Fibroblast of skin of left quadriceps (primary cell): ENCODE measurements around the gene SUSD1.
"Not testable (repeated sequence)": the region's sequence is repeated elsewhere in the genome, so short reads cannot be mapped to it uniquely, and the experiment has no call there.

ENCODE experiments used
- DNase-seq, 2 experiments: peaks; one replicate each; pipeline ENCODE4 v3.0.0-alpha.2; 2013; ENCODE audit warnings: low read depth in 2 of 2

Gene SUSD1

GRCh38 chr9:112174965-112175795, at the start of gene SUSD1:
TSS of gene SUSD1 (minus strand) at chr9:112175297. CDS start at chr9:112175235, 62 bp downstream.
- no peak for DNase-seq

GRCh38 chr9:112224401-112225289, 49.5 kb upstream of the SUSD1 start:
- no peak for DNase-seq

GRCh38 chr9:112218908-112219307, 43.8 kb upstream of the SUSD1 start:
- DNase-seq = no peak

- no peak for DNase-seq
These were observed 37.8 kb upstream of the SUSD1 start for GRCh38 chr9:112212926-112213325.

GRCh38 chr9:112207451-112207850, 32.4 kb upstream of the SUSD1 start:
- DNase-seq = no peak

- DNase-seq = peak; percentile 17 to 32
These were observed 28.4 kb upstream of the SUSD1 start for GRCh38 chr9:112203536-112203935.

GRCh38 chr9:112200711-112201110, 25.6 kb upstream of the SUSD1 start:
- no peak for DNase-seq

GRCh38 chr9:112198646-112199045, 23.5 kb upstream of the SUSD1 start:
- DNase-seq = no peak

- no peak for DNase-seq
These were observed 19.9 kb upstream of the SUSD1 start for GRCh38 chr9:112194969-112195431.

GRCh38 chr9:112193572-112194288, 18.6 kb upstream of the SUSD1 start:
- no peak for DNase-seq

- not testable (repeated sequence) for DNase-seq
These were observed 15.2 kb upstream of the SUSD1 start for GRCh38 chr9:112190320-112190719.

- DNase-seq = no peak
These were observed 13.8 kb upstream of the SUSD1 start for GRCh38 chr9:112188884-112189283.

- DNase-seq = no peak
These were observed 12.3 kb upstream of the SUSD1 start for GRCh38 chr9:112187404-112187803.

- no peak for DNase-seq
These were observed 11.6 kb upstream of the SUSD1 start for GRCh38 chr9:112186695-112187094.

GRCh38 chr9:112184946-112185345, 9.8 kb upstream of the SUSD1 start:
- no peak for DNase-seq

- DNase-seq = no peak
These were observed 9.1 kb upstream of the SUSD1 start for GRCh38 chr9:112184221-112184620.

- DNase-seq = no peak
These were observed 5.3 kb upstream of the SUSD1 start for GRCh38 chr9:112180387-112180881.

- DNase-seq = no peak
These were observed 4.7 kb upstream of the SUSD1 start for GRCh38 chr9:112179816-112180215.

- DNase-seq = no peak
These were observed 1.4 kb upstream of the SUSD1 start for GRCh38 chr9:112176524-112176923.

GRCh38 chr9:112175796-112176315, 759 bp upstream of the SUSD1 start:
- DNase-seq = no peak

GRCh38 chr9:112174222-112174964, 704 bp downstream of the SUSD1 start:
- no peak for DNase-seq
